Fibroblast of the conjunctiva (primary cell): Measurements from ENCODE around the gene RNF123.
"Not testable (repeated sequence)": the region's sequence is repeated elsewhere in the genome, so short reads cannot be mapped to it uniquely, and the experiment has no call there.

Experiments used
- DNase-seq: peaks from one replicate; pipeline ENCODE4 v3.0.0-alpha.2; 2010; ENCODE audit warnings: low read depth

RNF123 gene

DNA sequence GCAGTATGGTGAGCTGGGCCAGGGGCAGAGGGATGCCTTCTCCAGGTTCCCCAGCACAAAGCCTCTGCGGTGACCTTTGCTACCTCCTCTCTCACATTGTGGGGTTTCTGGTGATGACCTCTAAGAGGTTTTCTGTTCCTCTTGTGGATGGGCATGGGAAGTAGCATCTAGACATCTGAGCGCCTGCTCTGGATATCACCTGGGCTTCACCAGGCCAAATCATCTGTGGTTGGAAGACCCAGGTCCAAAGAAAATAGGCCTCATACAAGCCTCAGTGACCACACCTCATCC lies 8.2 kb upstream of the RNF123 start:
- no peak for DNase-seq

GRCh38 chr3:49681543-49681942 lies 7.8 kb upstream of the RNF123 start:
- no peak for DNase-seq

DNA sequence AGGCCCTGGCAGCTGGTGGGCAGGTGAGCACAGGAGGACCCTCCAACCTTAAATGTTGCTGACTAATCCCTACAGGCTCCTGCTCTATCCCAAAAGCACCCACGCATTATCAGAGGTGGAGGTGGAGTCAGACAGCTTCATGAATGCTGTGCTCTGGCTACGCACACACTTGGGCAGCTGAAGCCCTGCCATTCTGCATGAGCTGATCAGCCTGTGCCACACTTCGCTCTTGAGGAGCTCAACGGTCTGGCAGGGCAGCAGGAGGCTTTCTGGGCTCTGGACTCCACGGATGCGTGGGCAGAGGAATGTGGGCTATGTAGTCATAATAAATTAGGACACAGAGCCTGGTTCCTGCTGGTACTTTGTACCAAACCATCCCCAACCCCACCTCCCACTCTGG lies 6.2 kb upstream of the RNF123 start:
- no peak for DNase-seq

DNA sequence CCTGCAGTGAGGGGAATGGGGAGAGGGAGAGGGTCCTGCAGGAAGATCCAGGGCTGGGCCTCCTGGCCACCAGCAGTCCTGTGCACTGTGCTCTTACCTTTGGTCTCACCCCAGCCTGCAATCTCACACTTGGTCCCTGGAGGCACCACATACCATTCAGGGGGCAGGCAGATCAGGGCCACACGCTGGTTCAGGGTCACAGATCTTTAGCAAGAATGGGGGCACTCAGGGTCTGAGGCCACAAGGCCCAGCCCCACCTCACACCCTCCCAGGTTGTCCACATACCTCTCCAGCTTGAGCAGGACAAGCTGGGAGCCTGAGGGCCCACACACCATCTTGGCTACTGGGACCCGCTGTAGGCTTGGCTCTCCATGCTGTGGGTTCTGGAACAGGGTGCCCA lies 4.9 kb upstream of the RNF123 start:
- DNase-seq, result not testable (repeated sequence)

- not testable (repeated sequence) for DNase-seq
Observed at GRCh38 chr3:49685103-49685502, 4.3 kb upstream of the RNF123 start.

GRCh38 chr3:49685846-49686245 lies 3.5 kb upstream of the RNF123 start:
- not testable (repeated sequence) for DNase-seq

DNA sequence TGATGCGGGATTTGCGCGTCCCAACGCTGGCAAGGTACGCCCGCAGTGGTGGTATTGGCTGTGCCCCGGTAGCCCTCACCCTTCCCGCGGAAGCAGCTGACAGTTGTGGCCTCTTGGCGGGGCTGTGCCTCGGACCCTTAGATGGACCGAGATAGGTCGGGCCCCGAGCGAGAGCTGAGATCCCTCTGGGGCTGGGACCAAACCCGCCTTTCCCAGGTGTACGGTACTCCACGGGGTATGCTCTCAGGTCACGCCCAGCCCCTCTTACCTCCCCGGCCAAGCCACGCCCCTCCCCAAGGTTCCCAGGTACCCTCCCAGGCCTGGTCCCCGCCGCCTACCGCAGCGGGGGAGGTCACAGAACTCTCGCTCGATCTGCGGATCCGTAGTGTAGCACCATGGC lies 3.0 kb upstream of the RNF123 start:
- not testable (repeated sequence) for DNase-seq

DNA sequence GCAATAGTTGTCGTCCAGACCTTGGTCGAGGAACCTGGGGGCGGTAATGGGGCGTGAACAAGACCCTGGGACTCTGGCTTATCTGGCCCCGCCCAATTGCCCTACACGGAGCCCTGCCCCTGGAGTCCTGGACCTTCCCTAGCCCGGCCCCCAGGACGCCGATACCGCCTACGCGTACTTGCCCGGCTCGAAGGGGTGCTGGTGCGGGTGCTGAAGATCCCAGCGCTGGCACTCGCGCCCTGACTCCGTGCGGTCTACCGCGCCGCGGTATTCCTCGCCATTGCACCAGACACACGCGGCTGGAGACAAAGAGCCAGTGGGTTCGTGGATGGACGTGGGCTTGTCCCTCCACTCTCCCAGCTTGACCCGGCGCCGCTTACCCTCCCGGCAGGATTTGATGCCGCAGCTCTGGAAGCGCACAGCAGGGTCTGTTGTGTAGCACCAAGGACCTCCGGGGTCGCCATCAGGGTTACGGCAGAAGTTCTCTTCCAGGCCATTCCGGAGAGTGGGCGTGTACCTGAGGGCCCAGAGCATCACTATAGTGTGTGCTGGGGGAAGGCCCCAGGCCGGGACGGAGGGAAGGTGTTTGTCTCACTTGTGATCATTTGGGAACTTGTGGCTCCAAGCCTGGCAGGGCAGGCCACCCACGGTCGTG lies 2.5 kb upstream of the RNF123 start:
- DNase-seq, result not testable (repeated sequence)

DNA sequence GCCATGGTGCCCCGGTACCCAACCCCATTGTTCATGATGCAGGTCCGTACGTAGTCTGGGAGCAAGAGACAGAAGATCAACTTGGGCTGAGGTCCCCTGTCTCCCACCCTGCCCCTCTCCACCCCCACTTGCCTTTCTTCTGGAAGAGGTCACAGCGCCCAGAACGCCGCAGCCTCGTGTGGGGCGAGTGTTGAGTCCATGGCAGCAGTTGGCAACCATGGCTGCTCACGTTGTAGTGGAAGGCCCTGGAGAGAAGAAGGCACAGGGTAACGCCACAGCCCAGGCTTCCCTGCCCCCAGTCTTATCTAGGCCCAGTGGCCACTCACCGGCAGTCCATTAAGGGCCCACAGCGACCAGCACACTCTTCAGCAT lies 1.9 kb upstream of the RNF123 start:
- DNase-seq, result not testable (repeated sequence)

DNA sequence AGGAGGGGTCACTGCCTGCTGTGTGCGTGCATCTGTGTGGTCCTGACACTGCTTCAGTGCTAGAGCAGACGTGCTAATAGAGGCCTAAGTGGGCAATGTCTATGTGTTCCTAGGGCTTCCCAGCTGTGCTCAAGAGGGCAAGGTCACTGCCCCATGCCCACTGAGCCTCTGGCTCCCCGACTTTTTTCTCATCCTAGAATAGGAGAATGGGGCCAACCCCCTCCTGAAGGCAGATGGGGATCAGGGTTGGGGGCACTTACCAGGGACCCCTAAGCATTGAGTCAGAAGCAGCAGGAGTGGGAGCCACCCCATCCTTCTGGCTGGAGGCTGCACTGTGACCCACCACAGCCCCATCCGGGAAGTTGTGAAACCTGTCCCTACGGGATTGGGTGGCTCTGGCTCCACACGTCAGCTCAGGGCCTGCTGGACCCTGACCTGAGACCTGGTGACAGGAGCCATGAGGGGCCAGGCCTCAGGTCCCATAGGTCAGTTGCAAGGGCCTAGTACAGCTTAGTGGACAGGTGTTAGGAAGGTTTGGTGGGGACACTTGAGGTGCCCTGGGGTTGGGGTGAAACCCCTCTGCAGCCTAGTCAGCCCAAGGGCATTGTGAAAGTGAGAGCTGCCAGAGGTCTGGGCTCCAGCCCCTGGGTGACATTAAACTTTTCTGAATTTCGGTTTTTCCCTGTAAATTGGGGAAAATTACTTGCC lies 865 bp upstream of the RNF123 start:
- not testable (repeated sequence) for DNase-seq

GRCh38 chr3:49689908-49690624 lies 709 bp downstream of the RNF123 start:
- DNase-seq, result not testable (repeated sequence)

GRCh38 chr3:49690856-49691255 lies 1.5 kb downstream of the RNF123 start:
- DNase-seq, result not testable (repeated sequence)

GRCh38 chr3:49691481-49691880 lies 2.1 kb downstream of the RNF123 start:
- not testable (repeated sequence) for DNase-seq

DNA sequence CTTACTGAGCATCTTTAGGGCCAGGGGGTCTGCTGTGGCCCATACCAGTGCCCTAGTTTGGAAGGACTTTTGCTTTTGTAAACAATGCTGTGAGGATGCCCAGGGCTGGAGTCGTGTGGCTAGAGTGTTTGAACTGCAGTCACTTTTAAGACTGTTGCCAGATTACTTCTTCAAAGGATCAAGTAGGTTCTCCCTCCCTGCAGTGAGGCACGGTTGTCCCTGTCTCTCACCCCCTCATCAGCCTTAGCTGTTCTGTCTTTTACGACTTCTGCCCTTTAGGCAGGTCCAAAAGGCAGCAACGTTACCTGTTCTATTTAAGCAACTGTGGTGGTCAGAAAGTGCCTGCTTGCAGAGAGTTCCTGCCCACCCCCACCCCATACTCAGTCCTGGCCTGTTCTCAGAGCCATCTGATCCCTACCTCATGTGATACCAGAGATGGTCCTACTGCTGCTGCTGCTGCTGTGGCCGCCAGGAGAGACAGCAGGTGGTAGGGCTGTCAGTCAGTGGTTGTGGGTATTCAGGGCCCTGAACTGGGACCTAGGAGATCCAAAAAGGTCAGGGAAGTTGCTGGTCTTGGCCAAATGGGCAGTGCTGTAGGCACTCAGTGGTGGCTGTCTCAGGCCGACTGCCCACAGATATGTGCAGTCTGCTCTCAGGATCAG lies 5.2 kb downstream of the RNF123 start:
- DNase-seq, result not testable (repeated sequence)

DNA sequence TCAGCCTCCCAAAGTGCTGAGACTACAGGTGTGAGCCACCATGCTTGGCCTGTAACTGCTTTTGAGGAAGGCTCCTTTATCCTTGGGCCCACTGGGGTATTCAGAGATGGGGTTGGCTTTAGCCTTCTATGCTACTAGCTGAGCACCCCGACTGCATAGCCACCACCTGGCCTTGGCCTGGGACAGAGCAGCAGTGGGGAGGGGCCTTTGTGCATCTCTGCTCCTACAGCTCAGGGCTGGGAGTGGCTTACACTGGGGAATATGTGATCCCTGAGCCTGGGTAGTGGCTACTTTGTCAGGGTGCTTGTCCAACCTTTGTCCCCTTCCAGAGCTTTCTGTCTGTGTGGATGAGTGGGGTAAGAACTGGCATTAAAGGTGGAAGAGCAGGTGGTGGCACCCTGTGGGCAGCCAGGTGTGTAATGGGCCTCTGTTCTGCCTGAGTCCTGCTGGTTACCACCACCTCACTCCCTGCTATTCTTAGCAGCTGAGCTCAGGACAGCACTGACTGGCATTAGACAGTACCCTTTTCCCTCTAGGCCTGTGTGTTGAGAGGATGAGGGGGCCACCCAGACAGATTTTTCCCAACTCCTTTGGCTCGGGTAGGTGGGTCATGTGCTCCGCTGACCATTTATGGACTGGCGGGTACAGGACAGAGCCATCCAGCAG lies 6.1 kb downstream of the RNF123 start:
- not testable (repeated sequence) for DNase-seq

GRCh38 chr3:49699281-49699979 lies 10.1 kb downstream of the RNF123 start:
- DNase-seq, result no peak

- DNase-seq, result no peak
Observed at GRCh38 chr3:49700014-49700413, 10.7 kb downstream of the RNF123 start.

GRCh38 chr3:49700453-49701128 lies 11.2 kb downstream of the RNF123 start:
- no peak for DNase-seq

DNA sequence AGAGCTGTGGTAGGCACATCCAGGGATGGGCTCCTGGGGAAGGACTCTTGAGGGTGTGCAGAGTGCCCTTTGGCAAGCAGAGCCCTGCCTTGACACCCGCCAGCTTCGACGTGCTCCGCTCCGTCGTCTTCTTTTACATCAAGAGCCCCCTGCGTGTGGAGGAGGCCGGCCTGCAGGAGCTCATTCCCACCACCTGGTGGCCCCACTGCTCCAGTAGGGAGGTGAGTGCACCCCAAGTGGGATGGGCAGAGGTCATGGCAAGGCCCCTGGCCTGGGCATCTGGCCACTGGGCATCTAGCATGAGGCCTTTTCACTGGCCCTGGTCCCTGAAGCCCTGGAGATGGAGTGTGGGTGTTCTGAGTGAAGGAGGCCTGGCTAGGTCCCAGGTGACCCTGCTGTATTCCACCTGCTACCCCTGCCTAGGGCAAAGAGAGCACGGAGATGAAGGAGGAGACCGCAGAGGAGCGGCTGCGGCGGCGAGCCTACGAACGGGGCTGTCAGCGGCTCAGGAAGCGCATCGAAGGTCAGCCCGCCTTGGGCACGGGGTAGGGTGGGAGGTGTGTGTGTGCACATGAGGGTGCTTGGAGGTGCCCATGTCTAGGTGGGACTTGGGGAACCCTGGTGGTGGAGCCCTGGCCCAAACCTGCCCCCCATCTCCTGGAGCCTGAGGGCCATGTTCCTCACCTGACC lies 12.2 kb downstream of the RNF123 start:
- DNase-seq, result no peak

DNA sequence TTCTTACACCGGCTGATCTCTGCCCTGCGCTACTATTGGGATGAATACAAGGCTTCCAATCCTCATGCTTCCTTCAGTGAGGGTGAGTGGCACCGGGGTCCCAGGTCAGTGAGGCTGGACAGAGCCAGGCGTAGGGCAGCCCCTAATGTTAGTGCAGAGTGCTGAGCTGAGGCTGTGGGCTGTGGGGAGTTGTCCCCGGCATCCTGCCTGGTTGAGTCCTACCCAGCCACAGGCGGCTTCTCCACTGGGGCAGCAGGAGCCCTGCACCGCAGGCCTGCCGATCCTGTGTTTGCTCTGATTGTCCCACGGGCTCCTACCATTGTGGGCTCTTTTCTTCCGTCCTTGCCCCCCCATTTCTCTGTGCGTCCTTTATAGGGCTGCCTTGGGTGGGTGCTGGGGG lies 13.3 kb downstream of the RNF123 start:
- DNase-seq, result no peak
